ENCODE measurements around the gene TAB2. TPM values are rescaled to one million over a fixed set of nuclear protein-coding genes. Genes with fewer than 3 reads are reported as not detected.
"Not testable (repeated sequence)": the region's sequence is repeated elsewhere in the genome, so short reads cannot be mapped to it uniquely, and the experiment has no call there.

TAB2 gene
- total and polyA plus RNA-seq, 7 donors: 33.4 to 149 (median 100) TPM

DNA sequence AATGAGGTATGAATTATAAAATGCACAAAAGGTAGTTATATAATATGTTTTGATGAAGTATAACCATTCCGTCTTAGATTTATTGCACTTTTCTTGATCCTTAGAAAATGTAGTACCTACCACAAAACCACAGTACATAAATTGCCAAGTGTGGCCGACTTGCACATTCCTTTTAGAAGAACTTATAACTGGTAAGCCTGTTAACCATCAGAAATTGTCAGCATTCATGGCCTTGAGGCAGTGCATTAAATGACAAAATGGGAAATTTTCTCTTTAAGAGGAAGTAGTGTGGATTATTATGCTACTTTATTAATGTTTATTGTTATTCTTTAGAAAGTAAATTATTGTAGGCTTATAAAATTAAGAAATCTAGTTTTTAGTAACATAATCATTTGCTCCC is 29.6 kb downstream of the TAB2 start:
- TF ChIP-seq, protein P1, sequence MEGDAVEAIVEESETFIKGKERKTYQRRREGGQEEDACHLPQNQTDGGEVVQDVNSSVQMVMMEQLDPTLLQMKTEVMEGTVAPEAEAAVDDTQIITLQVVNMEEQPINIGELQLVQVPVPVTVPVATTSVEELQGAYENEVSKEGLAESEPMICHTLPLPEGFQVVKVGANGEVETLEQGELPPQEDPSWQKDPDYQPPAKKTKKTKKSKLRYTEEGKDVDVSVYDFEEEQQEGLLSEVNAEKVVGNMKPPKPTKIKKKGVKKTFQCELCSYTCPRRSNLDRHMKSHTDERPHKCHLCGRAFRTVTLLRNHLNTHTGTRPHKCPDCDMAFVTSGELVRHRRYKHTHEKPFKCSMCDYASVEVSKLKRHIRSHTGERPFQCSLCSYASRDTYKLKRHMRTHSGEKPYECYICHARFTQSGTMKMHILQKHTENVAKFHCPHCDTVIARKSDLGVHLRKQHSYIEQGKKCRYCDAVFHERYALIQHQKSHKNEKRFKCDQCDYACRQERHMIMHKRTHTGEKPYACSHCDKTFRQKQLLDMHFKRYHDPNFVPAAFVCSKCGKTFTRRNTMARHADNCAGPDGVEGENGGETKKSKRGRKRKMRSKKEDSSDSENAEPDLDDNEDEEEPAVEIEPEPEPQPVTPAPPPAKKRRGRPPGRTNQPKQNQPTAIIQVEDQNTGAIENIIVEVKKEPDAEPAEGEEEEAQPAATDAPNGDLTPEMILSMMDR (IDR thresholded peaks at IDR 0.05): no peak
- TF ChIP-seq EP300 (IDR thresholded peaks at IDR 0.05) (no peak), POLR2A (IDR thresholded peaks at IDR 0.05) (no peak), POLR2AphosphoS5 (IDR thresholded peaks at IDR 0.05) (no peak)
- Histone ChIP-seq H3K36me3 (no peaks in the 10 kb centered on the region), H3K4me1 (peaks cover 0 to 65% (median 38%) of the 10 kb centered on the region in 4 donors), H3K27me3 (no peaks in the 10 kb centered on the region), H3K27ac (no peak overlapping the region), H3K9me3 (no peaks in the 10 kb centered on the region), H3K4me3 (no peak overlapping the region)
- no peak for DNase-seq
- intact Hi-C loops (cut with DNase I): no loop called here
- WGBS, 2 donors: 54 to 80% methylated on average over 2 of the region's 2 CpGs

DNA sequence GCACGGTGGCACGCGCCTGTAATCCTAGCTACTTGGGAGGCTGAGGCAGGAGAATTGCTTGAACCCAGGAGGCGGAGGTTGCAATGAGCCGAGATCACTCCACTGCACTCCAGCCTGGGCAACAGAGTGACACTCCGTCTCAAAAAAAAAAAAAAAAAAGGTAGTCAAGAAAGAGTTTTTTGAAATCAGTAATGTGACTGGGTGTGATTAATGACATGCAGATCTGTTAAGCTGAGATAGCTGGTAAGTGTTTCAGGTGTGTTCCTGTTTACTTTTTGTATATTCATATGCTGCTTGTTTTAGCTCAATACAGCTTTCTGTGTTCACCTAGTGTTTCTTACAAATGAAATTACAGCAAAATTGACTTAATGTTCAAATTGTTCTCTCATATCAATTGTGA is 31.8 kb downstream of the TAB2 start:
- 97% methylated on average over 6 of the region's 6 CpGs for WGBS, 2 donors
- intact Hi-C loops (cut with DNase I): not testable (repeated sequence)

DNA sequence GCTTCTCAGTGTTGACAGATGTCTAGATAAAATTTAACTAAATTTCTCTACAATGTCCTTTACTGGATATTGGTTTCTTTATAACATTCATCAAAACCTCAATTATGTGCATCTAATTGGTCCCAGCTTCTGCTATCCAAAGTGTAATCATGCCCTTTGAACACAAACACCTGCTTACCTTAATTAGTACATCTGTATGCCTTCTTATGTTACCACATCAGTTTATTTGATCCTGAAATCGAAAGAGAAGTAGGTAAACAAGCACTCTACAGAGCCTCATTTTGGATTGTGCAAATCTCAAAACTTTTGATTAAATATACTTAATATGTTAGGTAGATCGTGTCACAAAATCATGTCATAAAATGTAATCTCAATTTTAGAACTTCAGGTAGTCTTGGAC is 36.5 kb downstream of the TAB2 start:
- peaks cover 0 to 22% (median 16%) of the 10 kb centered on the region in 4 donors for H3K4me1 ChIP-seq
- H3K9me3 ChIP-seq: no peaks in the 10 kb centered on the region
- intact Hi-C loops (cut with DNase I): no loop called here
- TF ChIP-seq POLR2A (IDR thresholded peaks at IDR 0.05) (no peak), POLR2AphosphoS5 (IDR thresholded peaks at IDR 0.05) (no peak), EP300 (IDR thresholded peaks at IDR 0.05) (no peak)
- no peaks in the 10 kb centered on the region for H3K36me3 ChIP-seq
- H3K27ac ChIP-seq: no peak overlapping the region
- DNase-seq: no peak
- 21 to 66% methylated on average over 2 of the region's 2 CpGs for WGBS, 2 donors
- no peaks in the 10 kb centered on the region for H3K27me3 ChIP-seq
- no peak overlapping the region for H3K4me3 ChIP-seq

More for the DNA sequence above, 31.8 kb downstream of the TAB2 start:
- not testable (repeated sequence) for H3K9me3 ChIP-seq, H3K27me3 ChIP-seq, H3K27ac ChIP-seq, DNase-seq, H3K36me3 ChIP-seq, H3K4me3 ChIP-seq
- H3K4me1 ChIP-seq: peaks cover 0 to 44% (median 19%) of the 10 kb centered on the region in 4 donors

DNA sequence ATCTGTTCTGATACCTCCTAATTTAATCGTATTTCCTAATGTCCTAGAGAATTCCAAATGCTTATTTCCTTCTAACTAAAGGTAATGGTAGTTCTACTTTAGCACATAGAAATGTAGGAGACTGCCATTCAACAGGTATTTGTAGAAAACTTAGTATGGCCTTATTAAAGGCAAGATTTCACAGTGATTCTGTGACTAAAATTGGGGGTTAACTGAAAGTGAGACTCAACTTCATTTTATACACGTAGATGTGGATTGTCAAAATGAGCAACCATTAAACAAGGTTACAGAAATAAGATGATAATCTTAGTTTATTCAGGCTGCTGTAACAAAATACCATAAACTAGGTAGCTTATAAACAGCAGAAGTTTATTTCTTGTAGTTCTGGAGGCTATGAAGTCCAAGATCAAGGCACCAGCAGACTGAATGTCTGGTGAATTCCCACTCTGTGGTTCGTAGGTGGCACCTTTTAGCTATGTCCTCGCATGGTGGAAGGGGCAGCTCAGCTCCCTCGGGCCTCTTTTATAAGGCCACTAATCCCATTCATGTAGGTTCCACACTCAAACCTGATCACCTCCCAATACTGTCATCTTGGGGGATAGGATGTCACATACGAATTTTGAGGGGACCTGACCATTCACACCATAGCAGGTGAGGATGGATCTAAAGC is 38.7 kb downstream of the TAB2 start:
- Histone ChIP-seq H3K4me3 (no peak overlapping the region), H3K9me3 (no peaks in the 10 kb centered on the region), H3K4me1 (peaks cover 0 to 30% (median 18%) of the 10 kb centered on the region in 4 donors), H3K36me3 (no peaks in the 10 kb centered on the region), H3K27ac (no peak overlapping the region), H3K27me3 (no peaks in the 10 kb centered on the region)
- TF ChIP-seq POLR2AphosphoS5 (IDR thresholded peaks at IDR 0.05): no peak
- TF ChIP-seq POLR2A (IDR thresholded peaks at IDR 0.05): no peak
- TF ChIP-seq EP300 (IDR thresholded peaks at IDR 0.05): no peak
- TF ChIP-seq, protein P1 (IDR thresholded peaks at IDR 0.05): no peak
- 85 to 87% methylated on average over 6 of the region's 6 CpGs for WGBS, 2 donors
- intact Hi-C loops (cut with DNase I): no loop called here
- no peak for DNase-seq

DNA sequence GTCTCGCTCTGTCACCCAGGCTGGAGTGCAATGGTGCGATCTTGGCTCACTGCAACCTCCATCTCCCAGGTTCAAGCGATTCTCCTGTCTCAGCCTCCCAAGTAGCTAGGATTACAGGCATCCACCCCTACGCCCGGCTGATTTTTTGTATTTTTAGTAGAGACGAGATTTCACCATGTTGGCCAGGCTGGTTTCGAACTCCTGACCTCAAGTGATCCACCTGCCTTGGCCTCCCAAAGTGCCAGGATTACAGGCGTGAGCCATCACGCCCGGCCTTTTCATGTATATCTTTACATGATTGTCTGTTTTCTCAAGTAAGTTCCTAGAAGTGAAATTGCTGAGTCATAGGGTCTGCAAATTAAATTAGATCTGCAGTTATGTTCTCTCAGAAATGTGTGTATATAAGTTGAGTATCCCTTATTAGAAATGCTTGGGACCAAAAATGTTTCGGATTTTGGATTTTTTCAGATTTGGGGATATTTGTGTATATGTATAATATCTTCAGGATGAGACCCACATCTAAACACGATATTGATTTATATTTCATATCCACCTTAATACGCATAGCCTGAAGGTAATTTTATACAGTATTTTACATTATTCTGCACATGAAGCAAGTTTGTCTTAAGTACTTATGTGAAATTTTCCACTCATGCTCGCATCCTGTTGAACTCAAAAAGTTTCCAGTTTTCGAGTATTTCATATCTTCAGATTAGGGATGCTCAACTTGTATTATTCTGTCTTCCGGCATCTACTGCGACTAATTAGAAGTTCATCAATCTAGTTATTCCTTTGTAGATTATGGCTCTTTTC is 40.4 kb downstream of the TAB2 start:
- Histone ChIP-seq H3K27me3 (no peaks in the 10 kb centered on the region), H3K36me3 (no peaks in the 10 kb centered on the region), H3K27ac (no peak overlapping the region), H3K9me3 (no peaks in the 10 kb centered on the region), H3K4me1 (peaks cover 0 to 33% (median 16%) of the 10 kb centered on the region in 4 donors), H3K4me3 (no peak overlapping the region)
- intact Hi-C loops (cut with DNase I): no loop called here
- TF ChIP-seq, protein P1 (IDR thresholded peaks at IDR 0.05): no peak
- TF ChIP-seq POLR2AphosphoS5 (IDR thresholded peaks at IDR 0.05) (no peak), POLR2A (IDR thresholded peaks at IDR 0.05) (no peak), EP300 (IDR thresholded peaks at IDR 0.05) (no peak)
- 92 to 94% methylated on average over 17 of the region's 17 CpGs for WGBS, 2 donors
- DNase-seq: no peak
